ENCODE measurements around the gene TAS2R39. TPM values are rescaled to one million over a fixed set of nuclear protein-coding genes. Genes with fewer than 3 reads are reported as not detected.

TAS2R39 gene
- not detected in 2 replicates for total RNA-seq (ENCODE audit: low replicate concordance)

- Mint-ChIP-seq H3K4me3 (no peak within 1 kb of the TSS), H3K36me3 (no peaks in the 10 kb centered on the region)
Observed at GRCh38 chr7:143183024-143183423, at the start of gene TAS2R39. TSS of gene TAS2R39 (plus strand) at chr7:143183419. CDS start at chr7:143183419, 0 bp downstream.

DNA sequence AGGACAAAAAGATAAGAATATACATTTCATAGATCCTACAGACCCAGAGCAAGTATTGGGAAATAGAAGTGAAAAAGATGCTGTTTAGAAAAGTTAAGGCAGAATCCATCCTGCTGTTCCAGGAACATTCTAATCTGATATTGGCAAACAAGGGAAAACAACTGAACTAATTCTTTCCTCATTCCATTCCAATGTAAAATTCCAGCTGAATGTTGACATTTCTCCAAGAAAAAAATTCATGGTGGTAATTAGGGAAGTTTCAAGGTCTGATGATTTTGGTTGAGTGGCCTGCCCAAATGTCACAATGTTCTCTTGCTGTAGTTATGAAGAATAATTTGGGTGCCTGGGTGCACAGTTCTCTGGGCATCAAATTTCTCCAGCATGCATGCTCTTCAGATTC is 36.1 kb upstream of the TAS2R39 start:
- H3K36me3 Mint-ChIP-seq, result no peaks in the 10 kb centered on the region
- no peaks in the 10 kb centered on the region for H3K36me3 ChIP-seq
- no peaks in the 10 kb centered on the region for H3K4me1 ChIP-seq
- no peaks in the 10 kb centered on the region for H3K79me2 ChIP-seq (ENCODE audit: low read depth)
- no peaks in the 10 kb centered on the region for H3K9me3 Mint-ChIP-seq
- H3K27ac Mint-ChIP-seq, result no peak overlapping the region
- no peaks in the 10 kb centered on the region for H3K4me1 Mint-ChIP-seq
- no peak for DNase-seq (ENCODE audit: low spot score)
- H3K9me3 ChIP-seq (ENCODE audit: low read depth), result no peaks in the 10 kb centered on the region
- no peaks in the 10 kb centered on the region for H3F3A ChIP-seq (ENCODE audit: low read depth)
- H4K20me1 ChIP-seq (ENCODE audit: low read depth), result no peaks in the 10 kb centered on the region
- no peak overlapping the region for H3K4me3 ChIP-seq
- no peak overlapping the region for H3K4me3 Mint-ChIP-seq
- TF ChIP-seq, protein P1, sequence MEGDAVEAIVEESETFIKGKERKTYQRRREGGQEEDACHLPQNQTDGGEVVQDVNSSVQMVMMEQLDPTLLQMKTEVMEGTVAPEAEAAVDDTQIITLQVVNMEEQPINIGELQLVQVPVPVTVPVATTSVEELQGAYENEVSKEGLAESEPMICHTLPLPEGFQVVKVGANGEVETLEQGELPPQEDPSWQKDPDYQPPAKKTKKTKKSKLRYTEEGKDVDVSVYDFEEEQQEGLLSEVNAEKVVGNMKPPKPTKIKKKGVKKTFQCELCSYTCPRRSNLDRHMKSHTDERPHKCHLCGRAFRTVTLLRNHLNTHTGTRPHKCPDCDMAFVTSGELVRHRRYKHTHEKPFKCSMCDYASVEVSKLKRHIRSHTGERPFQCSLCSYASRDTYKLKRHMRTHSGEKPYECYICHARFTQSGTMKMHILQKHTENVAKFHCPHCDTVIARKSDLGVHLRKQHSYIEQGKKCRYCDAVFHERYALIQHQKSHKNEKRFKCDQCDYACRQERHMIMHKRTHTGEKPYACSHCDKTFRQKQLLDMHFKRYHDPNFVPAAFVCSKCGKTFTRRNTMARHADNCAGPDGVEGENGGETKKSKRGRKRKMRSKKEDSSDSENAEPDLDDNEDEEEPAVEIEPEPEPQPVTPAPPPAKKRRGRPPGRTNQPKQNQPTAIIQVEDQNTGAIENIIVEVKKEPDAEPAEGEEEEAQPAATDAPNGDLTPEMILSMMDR (IDR thresholded peaks at IDR 0.05), result no peak
- TF ChIP-seq EZH2phosphoT487 (IDR thresholded peaks at IDR 0.05), result no peak
- no peak for TF ChIP-seq EZH2 (IDR thresholded peaks at IDR 0.05)
- H3K4me2 ChIP-seq, result no peak overlapping the region
- H3K27me3 ChIP-seq, result no peaks in the 10 kb centered on the region
- H3K27me3 Mint-ChIP-seq (ENCODE audit: insufficient read depth, low read depth), result no peaks in the 10 kb centered on the region
- H3K9ac ChIP-seq, result no peak overlapping the region
- H2AFZ ChIP-seq (replicated peaks), result no peak overlapping the region
- no peak overlapping the region for H3K27ac ChIP-seq

More at GRCh38 chr7:143183024-143183423, at the start of gene TAS2R39:
- TF ChIP-seq, protein P1 (IDR thresholded peaks at IDR 0.05), result no peak
- TF ChIP-seq EZH2 (IDR thresholded peaks at IDR 0.05) (no peak), EZH2phosphoT487 (IDR thresholded peaks at IDR 0.05) (no peak)
- Histone ChIP-seq H3K9me3 (ENCODE audit: low read depth) (no peaks in the 10 kb centered on the region), H3K4me3 (no peak within 1 kb of the TSS), H4K20me1 (ENCODE audit: low read depth) (no peaks in the 10 kb centered on the region), H3K36me3 (no peaks in the 10 kb centered on the region), H3K27ac (no peak within 1 kb of the TSS), H3K79me2 (ENCODE audit: low read depth) (no peaks in the 10 kb centered on the region), H3K4me2 (no peak within 1 kb of the TSS), H3K4me1 (no peaks in the 10 kb centered on the region), H3K27me3 (no peaks in the 10 kb centered on the region), H3F3A (ENCODE audit: low read depth) (no peaks in the 10 kb centered on the region), H3K9ac (no peak within 1 kb of the TSS), H2AFZ (replicated peaks) (no peak within 1 kb of the TSS)
- H3K9me3 Mint-ChIP-seq, result no peaks in the 10 kb centered on the region
- no peaks in the 10 kb centered on the region for H3K27me3 Mint-ChIP-seq (ENCODE audit: insufficient read depth, low read depth)
- no peak within 1 kb of the TSS for H3K27ac Mint-ChIP-seq
- DNase-seq (ENCODE audit: low spot score), result no peak
- H3K4me1 Mint-ChIP-seq, result no peaks in the 10 kb centered on the region

GRCh38 chr7:143148050-143148449 is 35.2 kb upstream of the TAS2R39 start:
- H3K27ac Mint-ChIP-seq, result no peak overlapping the region
- H3K4me3 Mint-ChIP-seq, result no peak overlapping the region
- H3K4me1 ChIP-seq, result no peaks in the 10 kb centered on the region
- no peaks in the 10 kb centered on the region for H3K9me3 ChIP-seq (ENCODE audit: low read depth)
- H3K27me3 ChIP-seq, result no peaks in the 10 kb centered on the region
- no peak overlapping the region for H2AFZ ChIP-seq (replicated peaks)
- TF ChIP-seq, protein P1 (IDR thresholded peaks at IDR 0.05), result no peak
- no peak for TF ChIP-seq EZH2phosphoT487 (IDR thresholded peaks at IDR 0.05)
- no peak for TF ChIP-seq EZH2 (IDR thresholded peaks at IDR 0.05)
- H3K4me3 ChIP-seq, result no peak overlapping the region
- H3K79me2 ChIP-seq (ENCODE audit: low read depth), result no peaks in the 10 kb centered on the region
- H3K36me3 ChIP-seq, result no peaks in the 10 kb centered on the region
- no peaks in the 10 kb centered on the region for H3K9me3 Mint-ChIP-seq
- no peak overlapping the region for H3K4me2 ChIP-seq
- H3K27ac ChIP-seq, result no peak overlapping the region
- H3K27me3 Mint-ChIP-seq (ENCODE audit: insufficient read depth, low read depth), result no peaks in the 10 kb centered on the region
- no peaks in the 10 kb centered on the region for H3F3A ChIP-seq (ENCODE audit: low read depth)
- H3K4me1 Mint-ChIP-seq, result no peaks in the 10 kb centered on the region
- no peak overlapping the region for H3K9ac ChIP-seq
- no peaks in the 10 kb centered on the region for H4K20me1 ChIP-seq (ENCODE audit: low read depth)
- H3K36me3 Mint-ChIP-seq, result no peaks in the 10 kb centered on the region
- DNase-seq (ENCODE audit: low spot score), result no peak
